Endometrium (tissue), 2 donors: Measurements from ENCODE around the gene ANKS1A.
"Not testable (repeated sequence)": the region's sequence is repeated elsewhere in the genome, so short reads cannot be mapped to it uniquely, and the experiment has no call there.

ENCODE experiments used
- FAIRE-seq: peaks from 2 replicates; lab custom pipeline; 2012; peaks lifted over from hg19 to GRCh38; lab: Jason Lieb, UNC
- donor health status: control.
- donor health status: control.

The ANKS1A gene

DNA sequence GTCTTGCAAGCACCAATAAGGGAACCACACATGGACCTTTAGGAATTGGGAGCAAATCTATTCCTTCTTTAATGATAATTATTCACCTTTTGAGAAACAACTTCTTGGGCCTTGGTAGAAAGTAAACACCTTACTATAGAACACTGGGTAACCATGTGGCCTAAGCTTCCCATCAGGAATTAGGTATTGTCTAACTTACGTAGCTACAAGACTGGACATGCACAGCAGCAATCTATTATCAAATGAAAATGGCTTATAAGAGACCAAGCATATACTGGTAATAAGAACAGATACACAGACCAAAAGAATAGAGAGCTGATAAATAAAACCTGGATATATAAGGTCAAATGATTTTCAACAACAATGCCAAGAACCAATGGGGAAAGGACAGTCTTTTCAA, 235.3 kb downstream of the ANKS1A start:
- FAIRE-seq, result no peak

DNA sequence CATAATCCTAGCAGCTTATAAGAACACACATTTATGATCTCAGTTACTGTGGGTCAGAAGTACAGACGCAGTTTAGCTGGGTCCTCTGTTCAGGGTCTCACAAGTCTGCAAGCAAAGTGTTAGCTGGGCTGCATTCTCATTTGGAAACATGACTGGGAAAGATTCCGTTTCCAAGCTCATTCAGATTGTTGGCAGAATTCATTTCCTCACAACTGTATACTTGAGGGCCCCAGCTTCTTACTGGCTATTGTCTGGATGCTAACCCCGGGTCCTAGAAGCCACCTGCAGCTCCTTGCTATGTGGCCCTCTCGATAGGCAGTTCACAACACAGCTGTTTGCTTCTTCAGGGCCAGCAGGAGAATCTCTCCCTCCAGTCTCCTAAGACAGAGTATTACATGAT, 239.0 kb downstream of the ANKS1A start:
- FAIRE-seq, result no peak

GRCh38 chr6:35128496-35128895, 239.4 kb downstream of the ANKS1A start:
- no peak for FAIRE-seq

DNA sequence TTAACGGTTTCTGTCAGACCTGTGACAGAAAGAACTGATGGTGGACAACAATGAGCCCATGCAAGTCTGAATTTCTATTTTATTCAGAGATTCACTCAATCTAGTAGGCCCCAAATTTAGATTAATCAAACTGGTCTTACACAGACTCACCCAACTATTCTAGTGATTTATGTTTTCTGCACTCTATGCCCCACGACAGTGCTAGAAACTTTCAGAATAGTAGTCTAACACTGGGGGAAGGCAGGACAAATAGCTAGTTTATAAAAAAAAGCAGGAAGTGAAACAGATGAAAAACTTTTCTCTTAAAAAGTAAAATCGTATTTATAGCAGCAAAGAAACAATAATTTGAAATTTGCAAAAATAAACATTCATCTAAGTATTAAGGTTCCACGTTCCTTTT, 247.1 kb downstream of the ANKS1A start:
- no peak for FAIRE-seq

GRCh38 chr6:35138191-35138590, 249.1 kb downstream of the ANKS1A start:
- FAIRE-seq, result not testable (repeated sequence)

GRCh38 chr6:35139470-35139869, 250.4 kb downstream of the ANKS1A start:
- no peak for FAIRE-seq

DNA sequence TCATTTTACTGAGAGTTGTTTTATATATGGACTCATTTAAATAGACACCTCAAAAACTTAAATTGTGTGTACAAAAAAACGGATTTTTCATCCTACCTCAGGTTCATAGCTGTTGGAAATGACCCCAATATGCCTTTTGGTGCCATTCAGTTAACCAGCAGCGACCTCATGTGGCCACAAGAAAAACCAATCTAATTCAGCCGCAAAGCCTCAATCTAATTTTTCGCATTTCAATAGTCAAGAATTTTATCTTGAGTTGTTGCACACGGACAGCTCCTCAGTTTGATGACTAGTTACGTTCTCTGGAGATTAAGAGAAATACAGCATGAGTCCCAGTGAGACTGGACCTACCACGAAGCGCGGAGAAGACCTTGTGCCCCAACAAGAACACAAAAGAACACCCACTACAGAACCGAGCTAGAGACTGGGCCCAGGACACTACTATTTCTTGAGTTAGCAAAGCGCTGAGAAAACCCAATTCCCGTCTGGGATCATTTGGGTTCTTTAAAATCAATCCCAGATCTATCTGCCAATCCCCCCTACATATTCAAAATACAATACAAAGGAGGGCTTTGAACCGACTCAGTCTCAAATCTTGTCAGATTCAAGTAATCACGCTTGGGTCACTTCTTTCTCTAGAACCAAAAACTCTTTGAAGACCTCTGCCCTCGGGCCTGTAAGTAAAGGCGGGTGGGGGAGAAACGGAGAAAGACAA, 251.0 kb downstream of the ANKS1A start:
- FAIRE-seq, result peak; percentile 94

DNA sequence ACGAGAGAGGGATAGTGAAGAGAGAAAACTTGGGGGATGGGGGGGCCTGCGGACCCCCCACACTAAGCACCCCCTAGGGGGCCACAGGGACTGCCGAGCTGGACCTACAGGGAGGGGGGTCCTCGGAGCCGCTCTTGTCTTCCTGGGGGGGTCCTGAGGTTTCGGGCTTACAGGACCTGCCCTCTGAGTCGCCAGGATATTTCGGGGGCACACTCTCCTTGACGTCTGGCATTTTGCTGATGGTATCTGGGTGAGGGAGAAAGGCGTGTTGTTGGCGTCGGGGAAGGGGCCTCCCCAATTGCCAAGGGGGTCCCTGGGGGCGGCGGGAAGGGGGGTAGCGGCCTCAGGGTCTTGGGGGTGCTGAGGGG, 251.6 kb downstream of the ANKS1A start:
- no peak for FAIRE-seq
